ENCODE results near the gene NOM1.

Gene NOM1

DNA sequence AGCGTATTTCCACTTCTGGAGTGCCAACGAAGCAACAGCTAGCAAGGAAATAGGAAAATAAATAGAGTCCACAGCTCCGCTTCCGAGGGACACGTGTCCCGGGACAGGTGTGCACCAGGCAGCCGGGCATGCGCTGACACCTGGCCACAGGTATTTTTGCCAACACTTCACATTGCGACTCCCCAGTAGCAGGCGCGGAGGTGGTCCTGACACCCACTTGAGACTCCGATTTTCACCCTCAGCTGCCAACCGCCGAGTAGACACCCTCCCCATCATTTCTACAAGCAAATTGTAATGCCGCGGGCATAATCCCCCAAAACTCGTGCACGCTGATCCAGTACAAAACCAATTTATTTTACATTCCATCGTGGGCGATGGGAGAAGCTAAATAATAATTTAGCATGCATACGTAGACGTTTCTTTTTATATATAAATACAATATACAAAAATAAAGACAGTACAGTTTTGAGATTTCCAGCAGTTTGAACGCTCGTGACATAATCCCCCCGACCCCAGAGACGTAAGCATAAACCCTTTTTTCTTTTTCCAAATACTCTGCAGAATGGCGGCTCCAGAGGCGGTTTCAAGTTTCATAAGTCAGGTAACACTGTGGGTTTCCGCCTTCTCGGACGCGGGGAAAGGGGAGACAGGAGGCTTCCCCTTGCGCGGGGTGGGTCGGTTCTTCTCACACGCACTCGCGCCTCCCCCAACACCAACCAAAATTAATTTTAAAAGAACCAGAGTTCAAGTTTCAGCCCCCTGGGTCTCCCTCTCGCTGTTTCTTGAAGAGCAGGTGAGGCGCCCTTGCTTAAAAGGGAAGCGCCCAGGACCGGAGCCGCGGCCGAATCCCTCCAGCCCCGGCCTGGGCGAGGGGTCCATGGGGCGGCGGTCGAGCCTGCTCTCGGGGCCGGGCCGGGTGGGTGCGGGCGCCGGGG, 55.3 kb downstream of the NOM1 start:
- no peak for DNase-seq

DNA sequence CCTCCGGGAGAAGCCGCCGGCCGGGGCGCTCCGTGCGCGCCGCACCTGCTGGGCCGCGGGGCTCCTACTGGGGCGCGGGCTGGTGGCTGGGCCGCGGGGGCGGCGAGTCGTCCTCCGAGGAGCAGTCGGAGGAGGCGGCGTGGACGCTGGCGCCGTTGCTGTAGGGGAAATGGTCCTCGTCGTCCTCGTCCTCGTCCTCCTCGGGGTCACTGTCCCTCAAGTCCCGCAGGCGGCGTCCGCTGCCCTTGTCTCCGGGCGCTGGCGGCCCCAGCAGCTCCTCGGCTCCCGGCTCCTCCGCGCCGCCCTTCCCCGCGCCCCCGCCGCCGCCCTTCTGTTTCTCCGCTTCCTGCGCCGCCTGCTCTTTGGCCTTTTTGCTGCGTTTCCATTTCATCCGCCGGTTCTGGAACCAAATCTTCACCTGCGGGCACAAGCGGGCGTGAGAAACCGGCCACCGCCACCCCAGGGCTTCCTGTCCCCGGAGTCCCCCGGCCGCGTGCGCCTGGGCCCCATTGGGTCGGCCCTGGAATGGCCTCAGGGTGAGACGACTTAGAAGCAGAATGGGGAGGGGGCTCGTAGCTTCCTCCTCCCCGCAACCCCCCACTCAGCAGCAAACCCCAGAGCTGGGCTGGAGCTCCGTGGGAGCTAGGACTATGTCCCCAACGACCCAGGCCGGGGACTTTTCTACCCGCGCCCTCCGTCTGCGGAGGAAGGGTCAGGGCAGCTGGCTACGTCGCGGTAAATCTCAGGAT, 56.1 kb downstream of the NOM1 start:
- no peak for DNase-seq

DNA sequence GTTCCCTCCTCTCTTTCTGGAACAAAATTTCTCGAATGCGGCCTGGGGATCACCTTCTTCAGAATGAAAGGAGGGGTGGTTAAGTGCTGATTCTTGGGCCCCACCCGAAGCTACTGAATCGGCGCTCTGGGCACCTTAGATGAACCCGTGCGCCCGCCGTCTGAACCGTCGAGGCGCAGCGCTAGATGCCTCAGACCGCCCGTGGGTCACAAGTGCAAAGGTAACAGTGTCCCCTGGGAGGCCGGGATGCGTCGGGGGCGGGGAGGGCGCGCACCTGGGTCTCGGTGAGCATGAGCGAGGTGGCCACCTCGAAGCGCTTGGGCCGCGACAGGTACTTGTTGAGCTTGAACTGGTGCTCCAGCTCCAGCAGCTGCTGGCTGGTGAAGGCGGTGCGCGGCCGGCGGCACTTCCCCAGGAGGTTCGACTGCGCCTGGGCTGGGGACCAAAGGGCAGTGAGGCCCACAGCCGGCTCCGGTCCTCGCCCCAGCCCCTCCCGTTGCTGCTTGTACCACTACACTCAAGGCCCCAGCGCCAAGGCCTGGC, 56.8 kb downstream of the NOM1 start:
- DNase-seq: no peak

GRCh38 chr7:157006829-157007469, 57.4 kb downstream of the NOM1 start:
- DNase-seq: no peak

GRCh38 chr7:157007470-157008066, 58.1 kb downstream of the NOM1 start:
- DNase-seq: no peak

GRCh38 chr7:157008206-157009169, 59.0 kb downstream of the NOM1 start:
- DNase-seq: no peak

DNA sequence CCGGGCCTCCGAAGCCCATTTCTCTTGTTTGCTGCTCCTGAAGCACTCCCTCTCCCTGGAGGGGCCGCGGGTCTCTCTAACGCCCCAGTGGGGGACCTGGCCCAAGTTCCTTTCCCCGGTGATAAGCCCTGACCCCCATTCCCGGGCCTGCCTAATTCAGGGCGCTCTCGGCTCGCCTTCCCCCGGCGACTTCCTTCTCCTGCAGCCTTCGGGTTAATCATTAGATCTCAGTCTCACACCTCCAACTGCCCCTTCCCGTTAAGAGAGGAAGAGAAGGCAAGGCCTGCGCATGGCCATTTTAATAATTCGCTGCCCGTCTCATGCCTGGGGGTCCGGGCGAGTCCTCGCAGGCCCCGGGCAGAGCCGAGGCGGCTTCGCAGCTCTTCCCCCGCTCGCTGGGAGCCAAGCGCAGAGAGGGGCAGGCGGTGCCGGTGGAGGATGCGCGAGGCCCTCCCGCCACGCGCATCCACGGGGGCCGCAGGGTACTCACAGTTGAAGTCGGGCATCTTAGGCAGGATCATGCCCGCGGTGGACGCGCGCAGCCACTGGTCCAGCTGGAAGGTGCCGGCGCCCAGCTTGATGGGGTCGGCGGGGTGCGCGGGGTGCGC, 59.8 kb downstream of the NOM1 start:
- DNase-seq: no peak

GRCh38 chr7:157009778-157010587, 60.5 kb downstream of the NOM1 start:
- no peak for DNase-seq

- peak; percentile 42 for DNase-seq
Observed at GRCh38 chr7:157010588-157011332, 61.2 kb downstream of the NOM1 start, which contains the start of gene MNX1. Gene MNX1, minus strand, starts transcription at chr7:157010663. Its CDS starts 313 bp downstream, at chr7:157010350.

GRCh38 chr7:157011333-157012112, 62.0 kb downstream of the NOM1 start:
- DNase-seq: no peak

GRCh38 chr7:157012113-157012547, 62.6 kb downstream of the NOM1 start:
- no peak for DNase-seq

- no peak for DNase-seq
Observed at GRCh38 chr7:157013101-157013500, 63.6 kb downstream of the NOM1 start.

DNA sequence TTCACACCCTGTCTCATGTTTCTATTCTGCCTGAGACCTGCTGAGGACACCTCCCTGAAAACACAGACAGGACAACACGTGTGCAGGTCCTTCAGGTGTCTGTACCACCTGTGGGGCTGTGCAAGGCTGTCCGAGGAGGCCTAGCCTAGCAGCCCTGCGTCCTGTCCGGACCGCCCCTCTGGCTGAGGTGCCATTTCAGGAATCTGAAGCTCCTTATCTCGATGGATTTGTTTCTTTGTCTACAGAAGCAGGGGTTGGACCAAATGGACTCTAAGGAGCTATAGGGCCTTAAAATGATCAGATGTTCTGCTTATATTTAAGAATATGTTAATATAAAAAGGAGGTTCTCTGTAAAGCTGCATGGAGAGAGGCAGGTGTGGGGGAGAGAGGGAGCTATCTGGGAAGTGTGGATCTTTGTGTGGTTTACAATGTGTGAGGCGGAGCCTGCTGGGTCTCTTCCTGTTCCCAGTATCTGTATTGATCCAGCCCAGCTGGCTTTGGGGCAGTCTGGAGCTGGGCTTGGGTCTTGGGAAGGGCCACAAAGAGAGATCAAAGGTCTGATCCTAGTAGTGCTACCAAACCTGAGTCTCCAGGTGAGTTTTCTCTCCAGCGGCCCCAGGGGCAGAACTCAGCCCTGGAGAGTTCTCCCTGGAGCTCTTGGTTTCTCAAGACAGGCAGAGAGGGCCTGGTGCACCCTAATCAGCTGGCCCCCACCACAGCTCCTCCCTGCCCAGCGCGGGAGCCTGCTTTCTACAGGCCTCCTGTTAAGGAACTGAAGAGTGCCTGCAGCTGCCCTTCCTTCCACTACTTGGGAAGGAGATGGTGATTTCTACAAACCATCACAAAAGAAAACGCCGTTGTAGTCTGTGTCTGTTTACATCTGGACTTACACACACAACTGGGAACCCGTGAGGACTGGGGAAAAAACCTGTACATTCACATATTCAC, 64.4 kb downstream of the NOM1 start:
- DNase-seq: no peak

DNA sequence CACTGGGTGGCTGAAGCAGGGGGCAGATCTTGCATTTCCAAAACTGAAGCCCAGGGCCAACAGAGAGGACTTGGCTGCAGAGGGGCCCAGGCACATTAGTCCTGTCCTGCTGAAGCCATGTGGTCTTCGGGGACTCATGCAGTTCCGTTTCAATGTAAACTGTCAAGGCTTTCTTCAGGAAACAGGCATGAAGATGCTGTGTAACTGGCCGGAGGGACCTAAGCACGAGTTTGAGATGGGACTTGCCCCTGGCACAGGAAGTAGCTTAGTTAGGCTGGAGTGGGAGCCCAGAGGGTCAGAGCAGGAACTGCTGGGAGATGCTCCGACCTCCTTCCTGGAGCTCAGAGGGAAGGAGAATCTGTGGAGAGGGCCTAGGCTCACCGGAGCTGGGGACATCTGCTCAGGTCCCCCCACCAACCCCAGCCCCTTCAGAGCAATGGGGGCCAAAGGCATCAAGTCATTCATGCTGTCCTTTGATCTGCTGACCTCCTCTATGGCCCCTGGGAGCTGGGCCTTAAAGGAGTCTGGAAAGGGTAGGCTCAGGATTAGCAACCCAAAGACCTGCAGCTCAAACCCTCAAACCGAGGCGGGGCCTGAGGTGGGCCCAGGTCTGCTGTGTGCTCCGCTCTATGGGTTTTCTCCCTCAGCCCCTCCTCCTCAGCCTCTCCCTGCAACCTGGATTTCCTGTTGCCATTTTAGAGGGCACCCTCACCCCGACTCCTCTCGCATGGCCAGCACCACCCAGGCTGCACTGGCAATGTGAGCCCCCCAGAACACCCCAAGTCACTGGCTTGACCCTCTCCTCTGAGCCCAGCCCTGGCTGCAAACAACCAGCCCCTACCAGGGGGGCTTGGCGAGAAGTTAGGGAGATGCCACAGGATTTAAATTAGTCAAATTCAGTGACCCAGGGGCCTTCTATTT, 65.4 kb downstream of the NOM1 start:
- no peak for DNase-seq

GRCh38 chr7:157016024-157016351, 66.5 kb downstream of the NOM1 start:
- no peak for DNase-seq

GRCh38 chr7:157016352-157017041, 67.0 kb downstream of the NOM1 start:
- no peak for DNase-seq
